ENCODE results near the gene POLG2.

- TF ChIP-seq POLR2AphosphoS5 (IDR thresholded peaks at IDR 0.05; ENCODE audit: low read depth, low read length) (no peak), REST (IDR thresholded peaks at IDR 0.05; ENCODE audit: insufficient read depth in 1 of 2, low read depth in 2 of 2, low read length in 2 of 2) (no peak), SIN3A (IDR thresholded peaks at IDR 0.05; ENCODE audit: borderline replicate concordance, insufficient read depth, low read length) (no peak)
Observed at GRCh38 chr17:64439956-64440355, 56.9 kb downstream of the POLG2 start.

All from PFSK-1 (cell line).